Measurements from ENCODE around the gene EHF. TPM values are rescaled to one million over a fixed set of nuclear protein-coding genes. Genes with fewer than 3 reads are reported as not detected.

The EHF gene
- total RNA-seq, 1 experiment from 2014 or later: 0.51 TPM

DNA sequence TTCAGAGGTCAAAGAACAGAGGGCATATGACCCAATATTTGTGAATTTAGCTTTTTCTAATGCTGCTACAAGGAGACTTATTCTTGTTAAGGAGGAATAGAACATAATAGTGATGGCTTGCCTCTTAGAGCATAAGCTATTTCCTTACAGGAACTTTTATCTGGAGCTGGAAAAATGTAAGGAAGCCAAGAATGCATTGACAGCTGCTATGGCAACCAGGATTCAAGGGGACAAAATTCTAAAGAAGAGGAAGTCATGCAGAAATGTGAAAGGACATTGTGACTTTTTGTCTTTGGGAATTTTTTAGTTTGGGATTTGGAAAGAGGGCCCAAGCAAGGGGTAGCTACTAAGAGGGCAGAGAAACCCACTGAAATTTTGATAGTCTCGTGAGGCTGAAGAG, 51.1 kb downstream of the EHF start:
- H3K27me3 ChIP-seq (ENCODE audit: control insufficient read depth, insufficient read depth, low read length): no peaks in the 10 kb centered on the region
- no peak overlapping the region for H3K4me3 ChIP-seq (ENCODE audit: low read depth in 2 of 2, low read length in 2 of 2)
- intact Hi-C loops (cut with micrococcal nuclease; ENCODE audit: unreplicated experiment) (no loop called here), in situ Hi-C loops (cut with HindIII; ENCODE audit: low pct_unique_long_range_greater_than_20kb, low sequenced_read_pairs) (no loop called here)
- no peaks in the 10 kb centered on the region for H3K36me3 ChIP-seq (ENCODE audit: control insufficient read depth, insufficient read depth, low read length)
- TF ChIP-seq, protein P1, sequence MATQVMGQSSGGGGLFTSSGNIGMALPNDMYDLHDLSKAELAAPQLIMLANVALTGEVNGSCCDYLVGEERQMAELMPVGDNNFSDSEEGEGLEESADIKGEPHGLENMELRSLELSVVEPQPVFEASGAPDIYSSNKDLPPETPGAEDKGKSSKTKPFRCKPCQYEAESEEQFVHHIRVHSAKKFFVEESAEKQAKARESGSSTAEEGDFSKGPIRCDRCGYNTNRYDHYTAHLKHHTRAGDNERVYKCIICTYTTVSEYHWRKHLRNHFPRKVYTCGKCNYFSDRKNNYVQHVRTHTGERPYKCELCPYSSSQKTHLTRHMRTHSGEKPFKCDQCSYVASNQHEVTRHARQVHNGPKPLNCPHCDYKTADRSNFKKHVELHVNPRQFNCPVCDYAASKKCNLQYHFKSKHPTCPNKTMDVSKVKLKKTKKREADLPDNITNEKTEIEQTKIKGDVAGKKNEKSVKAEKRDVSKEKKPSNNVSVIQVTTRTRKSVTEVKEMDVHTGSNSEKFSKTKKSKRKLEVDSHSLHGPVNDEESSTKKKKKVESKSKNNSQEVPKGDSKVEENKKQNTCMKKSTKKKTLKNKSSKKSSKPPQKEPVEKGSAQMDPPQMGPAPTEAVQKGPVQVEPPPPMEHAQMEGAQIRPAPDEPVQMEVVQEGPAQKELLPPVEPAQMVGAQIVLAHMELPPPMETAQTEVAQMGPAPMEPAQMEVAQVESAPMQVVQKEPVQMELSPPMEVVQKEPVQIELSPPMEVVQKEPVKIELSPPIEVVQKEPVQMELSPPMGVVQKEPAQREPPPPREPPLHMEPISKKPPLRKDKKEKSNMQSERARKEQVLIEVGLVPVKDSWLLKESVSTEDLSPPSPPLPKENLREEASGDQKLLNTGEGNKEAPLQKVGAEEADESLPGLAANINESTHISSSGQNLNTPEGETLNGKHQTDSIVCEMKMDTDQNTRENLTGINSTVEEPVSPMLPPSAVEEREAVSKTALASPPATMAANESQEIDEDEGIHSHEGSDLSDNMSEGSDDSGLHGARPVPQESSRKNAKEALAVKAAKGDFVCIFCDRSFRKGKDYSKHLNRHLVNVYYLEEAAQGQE (IDR thresholded peaks at IDR 0.05; ENCODE audit: insufficient read depth in 1 of 2, low read depth in 2 of 2, low read length in 1 of 2): no peak
- TF ChIP-seq POLR2AphosphoS5 (IDR thresholded peaks at IDR 0.05; ENCODE audit: low read depth, low read length): no peak
- TF ChIP-seq, protein P2, sequence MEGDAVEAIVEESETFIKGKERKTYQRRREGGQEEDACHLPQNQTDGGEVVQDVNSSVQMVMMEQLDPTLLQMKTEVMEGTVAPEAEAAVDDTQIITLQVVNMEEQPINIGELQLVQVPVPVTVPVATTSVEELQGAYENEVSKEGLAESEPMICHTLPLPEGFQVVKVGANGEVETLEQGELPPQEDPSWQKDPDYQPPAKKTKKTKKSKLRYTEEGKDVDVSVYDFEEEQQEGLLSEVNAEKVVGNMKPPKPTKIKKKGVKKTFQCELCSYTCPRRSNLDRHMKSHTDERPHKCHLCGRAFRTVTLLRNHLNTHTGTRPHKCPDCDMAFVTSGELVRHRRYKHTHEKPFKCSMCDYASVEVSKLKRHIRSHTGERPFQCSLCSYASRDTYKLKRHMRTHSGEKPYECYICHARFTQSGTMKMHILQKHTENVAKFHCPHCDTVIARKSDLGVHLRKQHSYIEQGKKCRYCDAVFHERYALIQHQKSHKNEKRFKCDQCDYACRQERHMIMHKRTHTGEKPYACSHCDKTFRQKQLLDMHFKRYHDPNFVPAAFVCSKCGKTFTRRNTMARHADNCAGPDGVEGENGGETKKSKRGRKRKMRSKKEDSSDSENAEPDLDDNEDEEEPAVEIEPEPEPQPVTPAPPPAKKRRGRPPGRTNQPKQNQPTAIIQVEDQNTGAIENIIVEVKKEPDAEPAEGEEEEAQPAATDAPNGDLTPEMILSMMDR (IDR thresholded peaks at IDR 0.05): no peak
- TF ChIP-seq SIN3A (IDR thresholded peaks at IDR 0.05; ENCODE audit: borderline replicate concordance, insufficient read depth, low read depth, low read length): no peak
- no peak for TF ChIP-seq TCF7L2 (IDR thresholded peaks at IDR 0.05; ENCODE audit: low read depth, low read length)
- BruUV-seq (replicated peaks): no TSS peak
- no peak for ATAC-seq
- DNase-seq (ENCODE audit: low read depth, low spot score): no peak
- H3K27ac ChIP-seq (ENCODE audit: low read length): no peak overlapping the region
- H3K4me1 ChIP-seq (ENCODE audit: control insufficient read depth, insufficient read depth, low read length): no peaks in the 10 kb centered on the region
- H3K9me3 ChIP-seq (ENCODE audit: control insufficient read depth, insufficient read depth, low read depth, low read length): no peaks in the 10 kb centered on the region
- CTCF ChIA-PET: no interaction called here
- POLR2A ChIA-PET: no interaction called here

DNA sequence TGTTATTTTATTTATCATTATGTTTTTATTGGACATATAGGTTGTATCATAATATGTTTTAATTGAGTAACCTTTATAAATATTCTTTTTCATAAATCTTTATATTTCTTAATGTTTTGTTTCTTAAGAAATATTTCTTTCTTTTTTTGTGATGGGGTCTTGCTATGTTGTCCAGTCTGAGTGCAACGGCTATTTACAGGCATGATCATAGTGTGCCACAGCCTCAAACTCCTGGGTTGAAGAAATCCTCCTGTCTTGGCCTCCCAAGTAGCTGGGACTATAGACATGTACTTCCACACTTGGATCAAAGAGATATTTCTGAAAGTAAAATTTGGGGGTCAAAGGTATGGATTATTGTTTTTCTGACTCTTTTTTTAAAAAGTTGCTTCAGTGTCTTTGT, 53.1 kb downstream of the EHF start:
- H3K4me1 ChIP-seq (ENCODE audit: control insufficient read depth, insufficient read depth, low read length): no peaks in the 10 kb centered on the region
- no peaks in the 10 kb centered on the region for H3K27me3 ChIP-seq (ENCODE audit: control insufficient read depth, insufficient read depth, low read length)
- no TSS peak for BruUV-seq (replicated peaks)
- no peak overlapping the region for H3K4me3 ChIP-seq (ENCODE audit: low read depth in 2 of 2, low read length in 2 of 2)
- ChIA-PET CTCF (no interaction called here), POLR2A (no interaction called here)
- intact Hi-C loops (cut with micrococcal nuclease; ENCODE audit: unreplicated experiment) (no loop called here), in situ Hi-C loops (cut with HindIII; ENCODE audit: low pct_unique_long_range_greater_than_20kb, low sequenced_read_pairs) (no loop called here)
- no peak for ATAC-seq
- no peak overlapping the region for H3K27ac ChIP-seq (ENCODE audit: low read length)
- no peaks in the 10 kb centered on the region for H3K36me3 ChIP-seq (ENCODE audit: control insufficient read depth, insufficient read depth, low read length)
- DNase-seq (ENCODE audit: low read depth, low spot score): no peak
- TF ChIP-seq TCF7L2 (IDR thresholded peaks at IDR 0.05; ENCODE audit: low read depth, low read length) (no peak), POLR2AphosphoS5 (IDR thresholded peaks at IDR 0.05; ENCODE audit: low read depth, low read length) (no peak), SIN3A (IDR thresholded peaks at IDR 0.05; ENCODE audit: borderline replicate concordance, insufficient read depth, low read depth, low read length) (no peak)
- TF ChIP-seq, protein P2 (IDR thresholded peaks at IDR 0.05): no peak
- TF ChIP-seq, protein P1 (IDR thresholded peaks at IDR 0.05; ENCODE audit: insufficient read depth in 1 of 2, low read depth in 2 of 2, low read length in 1 of 2): no peak
- H3K9me3 ChIP-seq (ENCODE audit: control insufficient read depth, insufficient read depth, low read depth, low read length): no peaks in the 10 kb centered on the region
